IPS-NIHi7 (cell line): ENCODE measurements around the gene FAM83E.
"Not testable (repeated sequence)": the region's sequence is repeated elsewhere in the genome, so short reads cannot be mapped to it uniquely, and the experiment has no call there.

Experiments used
- DNase-seq: peaks from one replicate; pipeline ENCODE4 v3.0.0; 2012; ENCODE audit warnings: mixed read lengths; ENCODE audit errors: extremely low spot score

Gene FAM83E

DNA sequence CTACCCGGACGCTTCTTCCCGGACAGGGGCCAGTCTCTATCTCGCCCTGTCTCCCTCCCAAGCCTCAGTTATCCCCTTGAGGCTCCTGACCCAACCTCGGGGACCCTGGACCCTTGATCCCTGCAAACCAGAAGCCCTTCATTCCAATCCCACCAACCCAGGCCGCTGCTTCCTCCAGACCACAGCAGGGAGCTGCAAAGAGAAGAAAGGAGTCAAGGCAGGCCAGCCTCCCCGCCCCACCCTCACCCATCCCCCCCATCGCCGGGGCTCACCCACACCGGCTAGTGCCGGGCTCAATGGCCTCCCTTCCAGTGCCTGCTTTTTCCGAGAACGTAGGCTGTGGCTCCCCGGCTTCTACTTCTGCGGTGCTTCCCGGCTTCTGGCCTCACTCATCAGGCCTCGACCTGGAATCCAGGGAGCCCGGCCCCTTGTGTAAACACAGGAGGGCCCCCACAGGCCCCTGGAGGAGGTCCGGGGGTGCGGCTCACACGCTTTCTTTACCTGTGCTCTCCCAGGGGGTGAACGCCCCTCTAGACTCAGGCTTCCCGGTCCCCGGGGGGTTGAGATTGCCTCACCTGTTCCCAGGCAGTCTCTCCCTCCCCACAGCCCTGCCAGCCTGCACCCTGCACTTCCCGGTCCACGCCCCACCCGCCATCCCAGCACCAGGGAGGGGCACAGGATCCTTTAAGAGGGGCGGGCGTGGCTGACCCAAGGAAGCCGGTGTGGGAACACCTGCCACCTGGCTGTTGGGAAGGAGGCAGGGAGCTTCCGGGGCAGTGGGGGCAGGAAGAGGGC is at the start of gene FAM83E:
TSS of gene FAM83E (minus strand) at position 641 of the 795 bp plus-strand sequence. CDS start 1,704 bp downstream, outside the sequence.
- DNase-seq: peak; percentile 85

DNA sequence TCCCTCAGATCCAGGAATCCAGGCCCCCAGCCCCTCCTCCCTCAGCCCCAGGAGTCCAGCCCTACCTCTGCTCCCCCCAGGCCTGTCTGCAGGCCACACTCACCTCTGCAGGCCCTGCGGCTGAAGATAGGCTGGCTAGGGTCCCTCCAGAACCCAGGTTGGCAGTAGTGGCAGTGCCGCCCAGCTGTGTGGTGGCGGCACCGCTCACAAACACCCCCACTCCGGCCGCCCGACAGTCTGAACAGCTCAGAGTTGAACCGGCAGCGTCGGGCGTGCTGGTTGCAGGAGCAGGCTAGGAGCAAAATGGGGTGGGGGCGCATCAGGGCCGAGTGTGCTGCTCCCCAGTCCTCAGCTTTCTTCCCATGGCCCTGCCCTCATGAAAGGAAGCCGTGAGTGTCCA is 49.6 kb upstream of the FAM83E start:
- DNase-seq: no peak

DNA sequence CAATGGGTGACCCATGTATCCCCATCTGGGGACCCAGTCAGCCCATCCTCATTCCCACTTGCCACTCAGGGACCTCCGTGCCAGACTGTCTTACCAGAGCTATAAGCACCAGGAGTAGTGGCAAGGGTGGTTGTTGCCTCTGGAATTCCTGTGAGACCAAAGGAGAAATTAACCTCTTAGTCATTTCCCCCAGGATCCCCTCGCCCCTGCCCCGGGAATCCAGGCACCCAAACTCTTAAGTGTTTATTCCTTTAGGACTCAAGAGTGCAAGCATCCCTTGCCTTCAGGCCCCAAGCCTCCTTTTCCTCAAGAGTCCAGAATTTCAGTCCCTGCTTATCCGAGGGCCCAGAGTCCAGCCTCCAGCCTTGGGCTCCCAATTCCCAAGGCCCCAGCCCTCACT is 48.8 kb upstream of the FAM83E start:
- DNase-seq: no peak

DNA sequence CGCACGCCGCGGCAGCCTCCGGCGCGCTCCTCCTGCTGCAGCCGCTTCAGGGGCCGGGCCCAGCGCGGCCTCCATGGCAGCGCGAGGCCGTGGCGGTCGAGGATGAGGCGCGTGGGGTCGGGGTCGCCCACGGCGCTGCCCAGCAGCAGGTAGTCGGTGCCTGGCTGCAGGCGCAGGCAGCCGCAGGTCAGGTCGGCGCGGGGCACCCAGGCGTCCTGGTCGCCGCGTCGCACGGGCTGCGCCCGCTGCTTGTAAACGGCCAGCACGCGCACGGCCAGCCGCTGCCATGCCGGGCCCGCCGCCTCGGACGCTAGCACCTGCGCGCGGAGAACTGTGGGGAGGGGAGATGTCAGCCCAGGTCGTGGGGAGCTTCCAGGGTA is 46.8 kb upstream of the FAM83E start:
- no peak for DNase-seq

DNA sequence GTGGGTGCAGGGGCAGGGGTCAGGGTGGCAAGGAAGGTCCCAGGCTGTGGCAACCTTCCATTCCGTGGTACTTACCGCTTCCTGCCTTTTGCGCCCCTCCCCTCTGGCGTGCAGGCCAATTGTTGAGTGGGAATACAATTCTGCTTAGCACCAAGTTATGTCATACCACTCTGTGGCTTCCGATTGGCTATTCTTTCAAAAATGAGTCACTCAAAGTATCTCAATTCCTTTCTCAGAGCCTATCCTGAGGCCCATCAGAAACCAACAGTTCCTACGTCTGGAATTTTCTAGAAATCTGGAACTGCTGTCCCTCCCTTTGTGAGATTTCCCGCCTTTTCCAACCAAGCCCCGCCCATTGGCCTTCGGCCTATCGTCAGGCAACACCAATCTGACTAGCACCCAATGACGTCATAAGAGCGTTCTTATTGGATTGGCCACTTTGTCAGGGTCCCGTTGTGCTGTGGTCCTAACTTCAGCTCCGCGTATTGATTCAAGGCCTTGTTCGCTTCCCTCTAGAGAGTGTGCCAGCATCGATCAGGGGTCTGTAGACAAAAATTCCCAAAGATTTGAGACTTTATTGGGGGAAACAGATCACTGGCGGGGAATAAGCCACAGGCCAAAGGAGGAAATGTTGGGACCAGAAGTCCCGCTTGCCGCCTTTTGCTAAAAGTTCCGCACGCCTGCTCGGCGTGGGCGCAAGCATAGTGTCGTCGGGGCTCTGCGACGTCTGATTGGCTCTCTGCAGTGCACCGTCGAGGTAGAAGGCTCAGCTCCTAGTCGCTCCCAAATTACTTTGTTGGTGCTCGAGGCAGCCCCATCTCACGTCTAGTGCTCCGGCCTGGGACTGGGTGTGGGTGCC is 46.2 kb upstream of the FAM83E start:
- peak; percentile 89 for DNase-seq

DNA sequence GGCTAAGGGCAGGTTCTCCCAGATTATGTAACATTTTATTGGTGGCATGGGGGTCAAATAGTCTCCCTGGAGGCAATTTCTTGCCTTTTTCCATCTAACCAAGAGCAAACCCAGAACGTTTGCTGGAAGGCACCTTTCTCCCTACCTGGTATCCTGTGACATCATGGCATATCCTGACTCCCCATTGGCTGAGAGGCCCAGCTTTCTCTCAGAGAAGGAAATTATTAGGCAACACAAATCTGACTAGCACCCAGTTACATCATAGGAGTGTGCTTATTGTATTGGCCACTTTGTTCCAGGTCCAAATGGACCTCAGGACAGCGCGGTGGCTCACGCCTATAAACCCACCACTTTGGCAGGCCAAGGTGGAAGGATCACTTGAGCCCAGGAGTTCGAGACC is 44.9 kb upstream of the FAM83E start:
- DNase-seq: no peak

DNA sequence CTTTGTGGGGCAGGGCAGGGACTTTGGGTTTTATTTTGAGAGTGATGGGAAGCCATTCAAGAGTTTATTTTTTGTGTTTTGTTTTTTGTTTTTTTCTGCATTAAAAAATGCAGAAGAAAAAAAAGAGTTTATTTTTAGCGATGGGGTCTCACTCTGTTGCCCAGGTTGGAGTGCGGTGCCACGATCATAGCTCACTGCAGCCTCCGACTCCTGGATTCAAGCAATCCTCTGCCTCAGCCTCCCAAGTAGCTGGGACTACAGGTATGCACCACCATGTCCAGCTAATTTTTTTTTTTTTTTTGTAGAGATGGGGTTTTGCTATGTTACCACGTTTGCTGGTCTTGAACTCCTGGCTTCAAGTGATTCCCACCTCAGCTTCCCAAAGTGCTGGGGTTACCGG is 43.6 kb upstream of the FAM83E start:
- no peak for DNase-seq

DNA sequence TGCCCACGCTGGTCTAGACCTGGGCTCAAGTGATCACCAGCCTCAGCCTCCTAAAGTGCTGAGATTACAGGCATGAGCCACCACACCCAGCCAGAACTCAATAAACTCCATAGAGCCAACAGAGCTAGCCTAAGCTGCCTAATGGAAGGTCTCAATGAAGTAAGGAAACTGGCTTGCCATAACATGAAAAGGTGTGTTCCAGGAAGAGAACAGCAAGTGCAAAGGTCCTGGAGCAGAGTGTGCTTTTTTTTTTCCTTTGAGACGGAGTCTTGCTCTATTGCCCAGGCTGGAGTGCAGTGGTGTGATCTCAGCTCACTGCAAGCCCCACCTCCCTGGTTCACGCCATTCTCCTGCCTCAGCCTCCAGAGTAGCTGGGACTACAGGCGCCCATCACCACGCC is 43.0 kb upstream of the FAM83E start:
- DNase-seq: not testable (repeated sequence)

DNA sequence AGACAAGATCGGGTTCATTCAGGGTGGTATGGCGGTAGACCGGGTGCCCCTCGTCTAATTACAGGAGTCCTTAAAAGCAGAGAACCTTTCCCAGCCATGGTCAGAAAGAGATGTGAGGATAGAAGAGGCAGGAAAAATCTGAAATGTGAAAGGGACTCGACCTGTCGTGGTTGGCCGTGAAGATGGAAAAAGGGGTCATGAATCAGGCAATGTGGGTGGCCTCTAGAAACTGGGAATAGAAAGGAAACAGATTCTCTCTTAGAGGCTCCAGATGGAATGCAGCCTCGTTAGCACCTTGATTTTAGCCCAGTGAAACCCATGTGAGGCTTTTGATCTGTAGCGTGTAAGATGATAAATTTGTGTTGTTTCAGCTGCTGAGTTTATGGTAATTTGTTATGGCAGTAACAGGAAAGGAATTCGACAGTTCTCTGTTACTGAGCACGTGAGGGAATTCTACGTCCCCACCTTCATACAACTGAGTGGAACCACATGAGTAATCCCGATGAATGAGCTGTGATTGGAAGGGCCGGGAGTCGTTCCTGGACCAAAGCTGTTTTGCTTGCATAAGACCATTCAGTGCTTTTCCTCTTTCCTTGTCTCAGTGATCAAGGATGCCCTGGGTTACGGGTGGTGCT is 42.1 kb upstream of the FAM83E start:
- no peak for DNase-seq

DNA sequence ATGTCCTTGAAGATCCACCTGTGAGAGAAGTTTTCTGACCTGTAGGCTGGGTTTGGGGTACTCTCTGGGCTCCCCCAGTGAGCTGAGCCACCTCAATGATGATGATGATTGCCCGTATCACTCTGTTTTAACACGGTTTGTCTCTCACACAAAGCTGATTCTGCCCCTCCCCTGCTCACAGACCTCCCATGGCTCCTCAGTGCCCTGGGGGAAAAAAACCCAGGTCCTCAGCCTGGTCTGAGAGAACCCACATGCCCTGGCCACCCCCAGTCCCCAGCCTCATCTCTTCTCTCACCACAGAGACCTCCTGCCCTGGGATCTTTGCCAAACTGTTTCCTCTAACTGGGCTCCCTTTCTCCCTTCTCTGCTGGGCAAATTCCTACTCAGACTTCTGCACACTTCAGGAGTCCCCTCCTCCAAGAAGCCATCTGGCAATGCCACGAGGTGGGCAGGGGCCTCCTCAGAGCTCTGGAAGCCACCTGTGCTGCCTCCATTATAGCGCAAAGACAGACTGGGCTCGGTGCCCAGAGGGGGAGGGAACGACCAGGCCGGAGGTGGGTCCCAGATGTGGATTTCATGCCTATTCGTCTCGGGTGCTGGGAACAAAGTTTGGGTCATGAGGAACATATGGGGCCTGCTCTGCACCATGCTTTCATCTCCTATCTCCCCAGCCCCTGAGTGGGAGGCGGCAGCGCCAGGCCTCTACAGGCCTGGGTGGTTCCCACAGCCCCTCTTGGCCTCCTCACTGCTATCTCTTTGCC is 39.6 kb upstream of the FAM83E start:
- no peak for DNase-seq

DNA sequence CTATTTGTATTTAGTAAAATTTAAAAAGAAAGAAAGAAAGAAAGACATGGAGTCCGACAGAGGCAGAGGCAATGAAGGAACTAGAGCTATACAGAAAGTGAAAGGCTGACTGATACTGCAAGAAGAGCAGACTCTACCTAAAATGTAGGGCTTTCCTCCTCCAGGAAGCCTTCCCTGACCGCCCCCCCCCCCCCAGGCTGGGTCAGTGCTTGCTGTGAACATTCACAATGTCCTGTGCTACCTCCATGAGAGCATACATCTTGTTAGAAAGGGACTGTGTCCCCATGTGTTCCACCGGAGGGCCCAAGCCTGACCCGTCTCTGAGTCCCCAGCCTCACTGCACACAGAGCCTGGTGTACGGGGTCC is 36.8 kb upstream of the FAM83E start:
- DNase-seq: no peak

DNA sequence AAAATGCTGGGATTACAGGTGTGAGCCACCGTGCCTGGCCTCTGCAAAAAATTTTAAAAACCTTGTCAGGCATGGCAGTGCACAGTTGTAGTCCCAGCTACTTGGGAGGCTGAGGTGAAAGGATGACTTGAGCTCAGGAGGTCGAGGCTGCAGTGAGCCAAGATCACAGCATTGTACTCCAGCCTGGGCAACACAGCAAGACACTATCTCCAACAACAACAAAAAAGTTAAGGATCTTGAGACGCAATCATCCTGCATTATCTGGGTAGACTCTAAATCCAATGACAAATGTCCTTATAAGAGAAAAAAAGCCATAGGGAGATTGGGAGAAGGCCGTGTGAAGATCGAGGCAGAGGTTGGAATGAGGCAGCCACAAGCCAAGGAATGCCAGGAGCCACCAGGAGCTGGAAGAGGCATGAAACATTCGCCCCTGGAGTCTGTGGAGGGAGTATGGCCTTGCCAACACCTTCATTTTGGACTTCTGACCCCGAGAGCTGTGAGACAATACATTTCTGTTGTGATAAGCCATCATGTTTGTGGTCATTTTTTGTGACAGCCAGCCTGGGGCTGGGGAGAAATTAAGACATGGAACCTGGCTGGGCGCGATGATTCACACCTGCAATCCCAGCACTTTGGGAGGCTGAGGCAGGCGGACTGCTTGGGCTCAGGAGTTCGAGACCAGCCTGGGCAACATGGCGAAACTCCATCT is 36.3 kb upstream of the FAM83E start:
- no peak for DNase-seq

DNA sequence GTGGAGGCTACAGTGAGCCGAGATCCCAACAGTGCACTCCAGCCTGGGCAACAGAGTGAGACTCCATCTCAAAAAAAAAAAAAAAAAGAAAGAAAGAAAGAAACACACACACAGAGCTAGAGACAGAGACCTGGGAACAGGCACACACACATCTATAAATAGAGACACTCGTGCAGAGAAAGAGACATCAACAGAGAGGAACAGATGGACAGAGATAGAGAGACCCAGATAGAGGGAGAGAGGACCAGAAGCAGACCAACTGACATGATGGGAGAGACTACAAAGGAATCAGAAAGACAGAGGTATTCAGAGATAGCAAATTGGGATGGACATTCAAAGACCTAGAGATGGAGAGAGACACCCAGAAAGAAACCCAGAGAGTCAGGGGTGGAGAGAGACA is 33.3 kb upstream of the FAM83E start:
- no peak for DNase-seq

DNA sequence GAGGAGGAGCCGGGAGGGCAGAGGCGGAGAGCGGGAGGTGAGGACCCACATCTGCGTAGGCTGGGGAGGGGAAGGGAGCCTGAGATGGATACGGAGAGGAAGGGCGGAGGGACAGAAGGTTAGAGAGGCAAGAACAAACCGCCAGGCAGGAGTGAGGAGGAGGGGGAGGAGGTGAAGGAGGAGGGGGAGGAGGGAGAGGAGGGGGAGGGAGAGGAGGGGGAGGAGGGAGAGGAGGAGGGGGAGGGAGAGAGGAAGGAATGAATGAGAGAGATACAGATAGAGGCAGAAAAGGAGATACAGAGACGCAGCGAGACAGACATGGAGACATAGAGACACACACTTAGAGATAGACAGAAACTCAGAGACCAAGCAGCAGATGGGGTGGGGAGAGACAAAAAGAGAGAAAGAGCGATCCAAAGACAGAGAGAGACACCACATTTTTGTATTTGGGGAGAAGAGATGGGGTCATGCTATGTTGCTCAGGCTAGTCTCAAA is 31.9 kb upstream of the FAM83E start:
- no peak for DNase-seq

DNA sequence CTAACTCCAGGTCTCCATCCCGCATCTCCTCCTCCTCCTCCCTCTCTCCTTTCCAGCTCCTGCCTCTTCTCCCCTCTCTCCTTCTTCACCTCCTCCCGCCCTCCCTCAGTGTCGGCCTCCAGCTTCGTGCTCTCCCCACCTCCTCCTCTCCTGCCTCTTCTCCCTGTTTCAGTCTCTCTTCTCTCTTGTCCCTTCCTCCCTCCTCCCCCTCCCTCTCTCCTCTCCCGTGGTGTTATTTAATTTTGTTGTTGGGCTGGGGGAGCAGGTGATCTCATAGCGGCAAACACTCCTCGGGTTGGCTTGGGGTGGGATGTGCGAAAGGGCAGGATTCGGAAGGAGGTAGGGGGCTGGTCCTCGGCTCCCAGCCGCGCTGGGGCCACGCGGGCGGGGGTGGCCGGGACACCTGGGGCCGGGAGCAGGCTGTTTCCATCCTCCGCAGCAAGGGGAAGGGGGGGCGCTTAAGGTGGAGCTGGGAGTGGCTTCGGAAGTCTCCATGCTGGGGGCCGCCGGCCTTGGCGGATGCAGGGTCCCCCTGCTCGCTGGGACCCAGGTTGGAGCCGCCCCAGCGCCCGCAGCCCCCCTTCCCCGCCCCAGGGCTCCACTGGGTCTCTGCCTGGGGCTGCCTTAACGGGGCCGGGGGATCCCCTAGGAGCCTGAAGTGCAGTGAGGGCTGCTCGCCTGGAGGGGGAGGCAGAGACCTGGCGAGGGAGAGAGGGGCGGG is 31.3 kb upstream of the FAM83E start, which contains the start of gene CA11:
TSS of gene CA11 (minus strand) at position 187 of the 721 bp plus-strand sequence. CDS start 555 bp downstream, outside the sequence.
- peak; percentile 93 for DNase-seq

DNA sequence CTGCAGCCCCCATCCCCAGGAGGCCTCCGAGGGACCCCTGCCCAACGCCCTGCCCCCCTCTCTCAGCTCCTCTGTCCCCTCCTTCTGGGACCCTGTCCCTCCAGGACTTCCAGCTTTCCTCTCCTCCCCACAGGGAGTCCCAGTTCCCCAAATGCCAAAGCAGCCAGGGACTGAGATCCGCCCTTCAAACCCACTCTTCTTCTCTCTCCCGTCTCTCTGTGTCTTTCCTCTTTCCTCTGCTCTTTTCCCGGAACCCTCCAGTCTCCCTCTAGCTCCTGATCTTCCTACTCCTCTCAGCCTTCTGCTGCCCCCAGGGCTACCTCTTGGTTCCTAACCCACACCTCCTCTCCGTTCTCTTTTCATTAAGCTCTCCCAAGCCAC is 30.7 kb upstream of the FAM83E start:
- no peak for DNase-seq

DNA sequence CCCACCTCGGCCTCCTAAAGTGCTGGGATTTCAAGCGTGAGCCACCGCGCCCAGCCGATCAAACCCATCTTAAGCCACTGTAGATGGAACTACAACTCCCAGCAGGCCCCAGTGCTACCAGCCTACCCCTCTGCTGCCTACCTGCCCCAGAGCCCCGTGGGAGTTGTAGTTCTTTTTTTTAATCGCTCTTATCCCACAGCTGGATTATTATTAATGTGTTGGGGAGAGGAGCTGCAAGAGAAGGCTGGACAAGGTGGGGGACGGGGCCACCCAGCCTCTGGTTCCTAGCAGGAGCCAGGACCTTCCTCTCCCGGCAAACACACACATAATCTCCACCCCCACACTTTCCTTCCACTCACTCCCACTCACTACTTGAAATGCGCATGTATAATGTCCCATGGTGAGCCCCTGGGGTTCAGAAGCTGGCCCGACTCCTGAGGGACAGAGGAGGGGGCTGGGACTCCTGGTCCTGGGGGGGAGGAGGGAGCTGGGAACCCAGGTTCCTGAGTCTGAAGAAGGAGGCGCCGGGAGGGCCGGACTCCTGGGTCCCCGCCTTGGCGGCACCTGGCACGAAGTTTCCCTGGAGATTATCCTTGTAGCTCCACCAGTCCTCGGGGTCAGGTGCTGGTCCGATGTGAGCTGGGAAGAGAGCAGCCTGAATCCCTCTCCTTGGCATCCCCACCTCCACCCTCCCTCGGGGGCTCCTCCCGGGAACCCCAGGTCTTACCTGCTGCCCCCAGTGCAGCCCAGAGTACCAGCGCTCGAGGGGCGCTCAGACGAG is 30.2 kb upstream of the FAM83E start:
- DNase-seq: peak; percentile 62

DNA sequence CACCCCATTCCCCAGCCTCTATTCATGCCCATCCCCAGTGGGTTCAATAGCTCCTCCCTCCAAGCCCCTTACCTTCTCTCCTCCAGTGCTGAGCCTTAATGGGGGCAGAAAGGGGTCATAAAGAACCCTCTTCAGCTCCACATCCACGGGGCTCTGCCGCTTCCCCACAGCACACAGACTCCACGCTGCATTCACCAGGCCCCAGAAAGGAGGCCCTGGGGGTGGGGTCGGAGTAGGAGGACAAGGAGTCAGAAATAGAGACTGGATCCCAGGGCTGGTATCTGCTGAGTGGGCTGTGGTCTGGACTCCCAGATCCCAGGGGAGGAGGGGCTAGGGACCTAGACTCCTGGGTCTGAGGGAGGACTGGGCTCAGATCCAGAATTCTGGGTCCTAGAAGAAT is 29.5 kb upstream of the FAM83E start:
- DNase-seq: no peak

DNA sequence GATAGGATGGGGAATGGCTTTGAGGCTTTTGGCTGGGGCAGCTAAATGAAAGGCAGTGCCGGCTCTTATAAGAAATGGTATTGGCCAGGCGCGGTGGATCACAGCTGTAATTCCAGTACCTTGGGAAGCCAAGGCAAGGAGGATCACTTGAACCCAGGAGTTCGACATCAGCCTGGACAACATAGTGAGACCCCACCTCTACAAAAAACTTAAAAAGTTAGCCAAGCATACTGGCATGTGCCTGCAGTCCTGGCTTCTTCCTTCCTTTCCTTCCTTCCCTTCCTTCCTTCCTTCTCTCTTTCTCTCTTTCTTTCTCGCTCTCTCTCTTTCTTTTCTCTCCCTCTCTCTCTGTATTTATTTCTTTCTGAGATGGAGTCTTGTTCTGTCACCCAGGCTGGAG is 28.0 kb upstream of the FAM83E start:
- no peak for DNase-seq
